ENCODE results near the gene PRELID1.

The PRELID1 gene

GRCh38 chr5:177269232-177269895 lies 34.2 kb upstream of the PRELID1 start:
- TF ChIP-seq CTCF (IDR thresholded peaks at IDR 0.05; ENCODE audit: insufficient read depth, missing control alignments) = no peak
- DNase-seq (ENCODE audit: insufficient read length, low spot score) (no peak), FAIRE-seq (no peak)

- no peak for FAIRE-seq
- DNase-seq (ENCODE audit: insufficient read length, low spot score) = no peak
- no peak for TF ChIP-seq CTCF (IDR thresholded peaks at IDR 0.05; ENCODE audit: insufficient read depth, missing control alignments)
Observed at GRCh38 chr5:177269976-177270375, 33.6 kb upstream of the PRELID1 start.

GRCh38 chr5:177270653-177271052 lies 32.9 kb upstream of the PRELID1 start:
- FAIRE-seq (no peak), DNase-seq (ENCODE audit: insufficient read length, low spot score) (no peak)
- no peak for TF ChIP-seq CTCF (IDR thresholded peaks at IDR 0.05; ENCODE audit: insufficient read depth, missing control alignments)

- TF ChIP-seq CTCF (IDR thresholded peaks at IDR 0.05; ENCODE audit: insufficient read depth, missing control alignments) = no peak
- DNase-seq (ENCODE audit: insufficient read length, low spot score) (no peak), FAIRE-seq (no peak)
Observed at GRCh38 chr5:177271113-177271512, 32.5 kb upstream of the PRELID1 start.

- DNase-seq (ENCODE audit: insufficient read length, low spot score) = no peak
- TF ChIP-seq CTCF (IDR thresholded peaks at IDR 0.05; ENCODE audit: insufficient read depth, missing control alignments) = no peak
- no peak for FAIRE-seq
Observed at GRCh38 chr5:177275883-177276282, 27.7 kb upstream of the PRELID1 start.

GRCh38 chr5:177276886-177277285 lies 26.7 kb upstream of the PRELID1 start:
- TF ChIP-seq CTCF (IDR thresholded peaks at IDR 0.05; ENCODE audit: insufficient read depth, missing control alignments) = no peak
- no peak for FAIRE-seq
- no peak for DNase-seq (ENCODE audit: insufficient read length, low spot score)

- DNase-seq (ENCODE audit: insufficient read length, low spot score) (no peak), FAIRE-seq (no peak)
- TF ChIP-seq CTCF (IDR thresholded peaks at IDR 0.05; ENCODE audit: insufficient read depth, missing control alignments) = no peak
Observed at GRCh38 chr5:177288191-177288590, 15.4 kb upstream of the PRELID1 start.
